ENCODE data around the gene TMEM259. TPM values are rescaled to one million over a fixed set of nuclear protein-coding genes. Genes with fewer than 3 reads are reported as not detected.
A peak's percentile ranks its signal among the peaks of the same experiment; 100 is the strongest.

TMEM259 gene

DNA sequence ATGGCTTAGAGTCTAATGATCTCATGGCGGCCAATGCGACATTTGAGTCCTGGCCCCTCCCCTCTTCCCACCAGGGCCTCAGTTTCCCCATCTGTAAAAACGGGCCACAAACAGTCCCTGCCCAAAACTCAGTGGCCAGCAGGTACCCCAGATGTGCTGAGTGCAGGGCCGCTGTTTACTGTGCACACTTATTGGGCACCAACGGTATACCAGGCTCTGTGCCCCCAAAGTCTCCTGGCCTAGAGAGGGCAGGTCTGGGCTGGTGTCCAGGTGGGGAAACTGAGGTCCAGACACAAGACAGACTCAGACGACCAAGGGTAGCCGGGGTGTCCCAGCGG lies 60.4 kb downstream of the TMEM259 start:
- Histone ChIP-seq H3K4me1 (ENCODE audit: control insufficient read depth in 2 of 2, insufficient read depth in 1 of 2, low read depth in 1 of 2, low read length in 2 of 2) (peaks cover 15 to 23% of the 10 kb centered on the region in 2 donors), H3K9ac (ENCODE audit: low read depth, low read length, poor library complexity) (peak overlapping the region; percentile 72), H4K8ac (ENCODE audit: low read depth, low read length) (no peak overlapping the region), H3K18ac (ENCODE audit: low read length) (peak overlapping the region; percentile 92), H2AFZ (ENCODE audit: low read length) (no peak overlapping the region), H2BK5ac (ENCODE audit: low read length) (peak overlapping the region; percentile 93), H2BK120ac (ENCODE audit: low read depth, low read length) (no peak overlapping the region), H3K4me3 (ENCODE audit: low read length in 2 of 2) (no peak overlapping the region), H3K4me2 (ENCODE audit: insufficient read depth, low read length, poor library complexity, severe bottlenecking) (no peak overlapping the region), H3K14ac (ENCODE audit: low read length) (peak overlapping the region; percentile 71), H3K79me1 (ENCODE audit: low read depth, low read length) (peaks cover 21% of the 10 kb centered on the region), H3K27me3 (ENCODE audit: control insufficient read depth in 3 of 3, insufficient read depth in 3 of 3, low read depth in 1 of 3, low read length in 3 of 3) (no peaks in the 10 kb centered on the region), H3K9me3 (replicated peaks in 1 of 2; ENCODE audit: control insufficient read depth in 2 of 2, insufficient read depth in 1 of 2, low read depth in 1 of 2, low read length in 2 of 2) (peaks cover 6 to 15% of the 10 kb centered on the region in 2 donors), H3K23ac (ENCODE audit: low read depth, low read length, poor library complexity) (peak overlapping the region; percentile 80), H2AK5ac (ENCODE audit: low read depth, low read length) (peak overlapping the region; percentile 95), H3K36me3 (replicated peaks in 1 of 2; ENCODE audit: control insufficient read depth in 2 of 2, insufficient read depth in 2 of 2, low read length in 2 of 2) (peaks cover 41 to 68% of the 10 kb centered on the region in 2 donors), H2BK15ac (ENCODE audit: low read length) (peak overlapping the region; percentile 67), H3K27ac (replicated peaks; ENCODE audit: low read length) (no peak overlapping the region), H2BK12ac (ENCODE audit: low read length) (no peak overlapping the region), H4K91ac (ENCODE audit: low read depth, low read length, poor library complexity) (peak overlapping the region; percentile 85), H3K4ac (ENCODE audit: low read length) (no peak overlapping the region)
- no CpG with 5 or more reads among the region's 8 CpGs for WGBS, 2 donors (ENCODE audit: extremely low coverage in 2 of 2, insufficient read length in 2 of 2, insufficient replicate concordance in 1 of 2)
- DNase-seq (ENCODE audit: low spot score), result no peak

DNA sequence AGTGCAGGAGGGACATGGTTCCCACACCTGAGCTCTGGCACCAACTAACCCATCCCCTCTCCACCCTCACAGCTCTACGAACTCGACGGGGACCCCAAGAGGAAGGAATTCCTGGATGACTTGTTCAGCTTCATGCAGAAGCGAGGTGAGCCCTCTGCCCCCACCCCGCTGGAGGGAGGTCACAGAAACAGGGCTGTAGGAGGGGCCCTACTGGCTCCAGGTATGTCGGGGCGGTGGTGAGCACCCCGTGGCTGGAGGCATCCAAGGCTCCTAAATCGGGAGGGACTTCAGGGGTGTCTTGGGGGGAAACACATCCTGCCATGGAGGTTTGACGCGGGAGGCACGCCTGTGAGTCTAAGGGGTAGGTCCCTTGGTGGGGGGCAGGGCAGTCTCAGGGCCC lies 60.9 kb downstream of the TMEM259 start:
- Histone ChIP-seq H2BK120ac (ENCODE audit: low read depth, low read length) (peak overlapping the region; percentile 97), H2BK5ac (ENCODE audit: low read length) (peak overlapping the region; percentile 93), H3K23ac (ENCODE audit: low read depth, low read length, poor library complexity) (peak overlapping the region; percentile 80), H3K4ac (ENCODE audit: low read length) (peak overlapping the region; percentile 66), H3K14ac (ENCODE audit: low read length) (no peak overlapping the region), H3K4me1 (ENCODE audit: control insufficient read depth in 2 of 2, insufficient read depth in 1 of 2, low read depth in 1 of 2, low read length in 2 of 2) (peaks cover 20 to 27% of the 10 kb centered on the region in 2 donors), H3K27me3 (ENCODE audit: control insufficient read depth in 3 of 3, insufficient read depth in 3 of 3, low read depth in 1 of 3, low read length in 3 of 3) (no peaks in the 10 kb centered on the region), H4K91ac (ENCODE audit: low read depth, low read length, poor library complexity) (no peak overlapping the region), H2AK5ac (ENCODE audit: low read depth, low read length) (peak overlapping the region; percentile 95), H4K8ac (ENCODE audit: low read depth, low read length) (no peak overlapping the region), H3K27ac (replicated peaks; ENCODE audit: low read length) (no peak overlapping the region), H2BK12ac (ENCODE audit: low read length) (peak overlapping the region; percentile 63), H2AFZ (ENCODE audit: low read length) (no peak overlapping the region), H3K4me3 (ENCODE audit: low read length in 2 of 2) (no peak overlapping the region), H3K9ac (ENCODE audit: low read depth, low read length, poor library complexity) (peak overlapping the region; percentile 72), H3K9me3 (replicated peaks in 1 of 2; ENCODE audit: control insufficient read depth in 2 of 2, insufficient read depth in 1 of 2, low read depth in 1 of 2, low read length in 2 of 2) (peaks cover 6 to 11% of the 10 kb centered on the region in 2 donors), H3K4me2 (ENCODE audit: insufficient read depth, low read length, poor library complexity, severe bottlenecking) (no peak overlapping the region), H3K18ac (ENCODE audit: low read length) (peak overlapping the region; percentile 92), H2BK15ac (ENCODE audit: low read length) (peak overlapping the region; percentile 85), H3K36me3 (replicated peaks in 1 of 2; ENCODE audit: control insufficient read depth in 2 of 2, insufficient read depth in 2 of 2, low read length in 2 of 2) (peaks cover 36 to 62% of the 10 kb centered on the region in 2 donors), H3K79me1 (ENCODE audit: low read depth, low read length) (peaks cover 21% of the 10 kb centered on the region)
- no CpG with 5 or more reads among the region's 12 CpGs for WGBS, 2 donors (ENCODE audit: extremely low coverage in 2 of 2, insufficient read length in 2 of 2, insufficient replicate concordance in 1 of 2)
- DNase-seq (ENCODE audit: low spot score), result no peak

Small RNA genes lying within 50 kb of the gene (small RNA-seq; reads per million reads assigned to genes)
- gene RNU6-2 (ENCODE audit: insufficient read depth), result not detected
